Measurements from ENCODE around the gene LEKR1.

DNA sequence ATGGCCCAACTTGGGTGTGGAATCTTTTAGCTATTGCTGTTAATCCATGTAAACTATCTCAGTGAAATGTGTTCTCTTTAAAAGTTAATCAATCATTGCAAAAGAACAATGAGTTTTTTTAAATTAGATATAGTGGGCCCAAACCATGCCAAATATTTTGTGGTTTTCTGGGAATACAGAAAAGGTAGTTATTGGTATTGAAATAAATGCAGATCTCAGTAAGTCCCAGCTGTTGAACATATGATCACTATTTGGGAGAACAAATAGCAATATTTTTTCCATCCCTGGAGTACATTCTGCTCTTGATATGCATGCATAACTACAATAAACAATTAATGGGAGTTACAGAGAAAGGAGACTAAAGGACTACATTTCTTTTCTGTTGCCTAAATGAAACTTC, 36.0 kb upstream of the LEKR1 start:
- TF ChIP-seq CTCF (conservative IDR thresholded peaks at IDR 0.05; ENCODE audit: low read length) (no peak), EZH2phosphoT487 (IDR thresholded peaks at IDR 0.05; ENCODE audit: borderline replicate concordance, low read depth, low read length) (no peak)

All from OCI-LY7 (cell line).